Cardiac fibroblast (primary cell): ENCODE results near the gene OR13J1.
A peak's percentile ranks its signal among the peaks of the same experiment; 100 is the strongest.
"Not testable (repeated sequence)": the region's sequence is repeated elsewhere in the genome, so short reads cannot be mapped to it uniquely, and the experiment has no call there.

ENCODE experiments used
- DNase-seq, 2 donors: peaks; one replicate each; pipeline versions ENCODE4 v3.0.0 to v3.0.0-alpha.2; 2010; ENCODE audit warnings: low read depth in 2 of 2
- H3K4me3 ChIP-seq, 2 donors: replicated peaks in 1 of 2; 1 replicate in 1 of 2; 2 replicates in 1 of 2; pipeline ENCODE4 v1.5.1; 2011; ENCODE audit warnings: low read depth in 2 of 2, low read length in 2 of 2, mild to moderate bottlenecking in 2 of 2, moderate library complexity in 1 of 2
- CTCF ChIP-seq: IDR thresholded peaks from one replicate; pipeline ENCODE4 v1.5.1; 2011; ENCODE audit warnings: low read depth, mild to moderate bottlenecking, low read length, inconsistent platforms

OR13J1 gene, protein sequence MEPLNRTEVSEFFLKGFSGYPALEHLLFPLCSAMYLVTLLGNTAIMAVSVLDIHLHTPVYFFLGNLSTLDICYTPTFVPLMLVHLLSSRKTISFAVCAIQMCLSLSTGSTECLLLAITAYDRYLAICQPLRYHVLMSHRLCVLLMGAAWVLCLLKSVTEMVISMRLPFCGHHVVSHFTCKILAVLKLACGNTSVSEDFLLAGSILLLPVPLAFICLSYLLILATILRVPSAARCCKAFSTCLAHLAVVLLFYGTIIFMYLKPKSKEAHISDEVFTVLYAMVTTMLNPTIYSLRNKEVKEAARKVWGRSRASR

DNA sequence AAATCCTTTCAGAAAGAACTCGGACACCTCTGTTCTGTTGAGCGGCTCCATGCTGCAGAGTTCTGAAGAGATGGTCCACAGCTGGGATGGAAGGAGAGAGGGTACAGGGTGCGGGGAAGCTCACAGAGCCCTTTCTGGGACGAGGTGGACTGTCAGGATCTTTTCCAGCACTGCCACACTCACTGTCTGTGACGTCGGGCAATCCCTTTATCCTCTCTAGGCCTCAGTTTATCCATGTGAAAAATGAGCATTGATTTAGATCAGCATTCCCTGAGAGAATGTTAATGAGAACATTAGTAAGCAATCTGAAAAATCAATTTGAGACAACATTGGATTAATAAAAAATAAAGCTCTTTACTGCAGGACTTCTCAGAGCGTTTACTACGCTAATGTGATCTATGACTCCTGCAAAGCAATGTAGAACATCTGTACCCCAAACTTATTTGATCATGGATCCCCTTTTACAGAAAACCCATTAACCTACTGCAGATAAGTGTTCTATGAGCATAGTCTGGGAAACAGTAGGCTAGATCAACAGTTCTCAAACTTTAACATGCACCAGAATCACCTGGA lies at the start of gene OR13J1:
Gene OR13J1, minus strand, starts transcription at position 51 of the 573 bp plus-strand sequence. Its CDS starts 0 bp downstream, at position 51.
- no peak within 1 kb of the TSS for H3K4me3 ChIP-seq
- no peak for TF ChIP-seq CTCF
- no peak for DNase-seq

DNA sequence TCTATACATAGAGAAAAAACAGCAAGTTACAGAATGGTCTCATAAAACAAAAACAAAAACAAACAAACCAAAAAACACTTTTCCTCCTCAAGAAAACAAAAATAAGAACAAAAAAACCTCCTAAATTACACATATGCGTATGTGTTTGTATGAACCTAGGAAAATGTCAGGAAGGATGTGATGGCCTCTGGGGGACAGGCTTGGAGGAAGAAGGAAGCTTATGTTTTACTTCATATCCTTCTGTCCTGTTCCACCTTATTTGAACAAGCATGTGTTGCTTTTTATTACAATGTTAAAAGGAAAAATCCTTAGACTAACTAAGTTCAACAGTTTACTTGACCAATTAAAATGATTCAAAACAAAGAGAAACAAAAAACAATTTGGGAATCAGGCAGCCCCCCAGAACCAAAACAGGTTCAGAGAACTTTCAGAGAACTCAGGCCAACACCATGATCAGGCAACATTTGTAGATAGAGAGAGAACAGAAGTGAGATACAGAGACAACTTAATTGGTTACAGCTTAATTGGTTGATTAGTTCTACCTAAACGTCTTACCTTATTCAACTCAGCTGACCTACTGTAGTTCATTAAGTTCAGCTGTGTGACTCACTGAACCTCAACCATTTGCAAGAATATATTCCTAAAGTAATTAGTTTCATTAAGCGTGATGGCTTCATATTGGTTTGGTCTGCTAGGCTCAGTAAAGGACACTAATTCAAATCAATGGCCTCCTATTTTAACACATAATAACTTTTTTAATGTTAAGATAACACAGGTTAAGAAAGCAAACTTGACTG lies 49.2 kb upstream of the OR13J1 start:
- DNase-seq = no peak
- no peak for TF ChIP-seq CTCF
- no peak overlapping the region for H3K4me3 ChIP-seq

GRCh38 chr9:35918780-35919179 lies 48.6 kb upstream of the OR13J1 start:
- H3K4me3 ChIP-seq = no peak overlapping the region
- DNase-seq = no peak
- no peak for TF ChIP-seq CTCF

- no peak for TF ChIP-seq CTCF
- no peak overlapping the region for H3K4me3 ChIP-seq
- DNase-seq = no peak
Observed at GRCh38 chr9:35917261-35917660, 47.1 kb upstream of the OR13J1 start.

GRCh38 chr9:35915681-35916294 lies 45.6 kb upstream of the OR13J1 start:
- H3K4me3 ChIP-seq = no peak overlapping the region
- TF ChIP-seq CTCF = no peak
- no peak for DNase-seq

GRCh38 chr9:35914301-35914807 lies 44.2 kb upstream of the OR13J1 start:
- TF ChIP-seq CTCF = no peak
- H3K4me3 ChIP-seq = no peak overlapping the region
- peak; percentile 42 to 70 for DNase-seq

DNA sequence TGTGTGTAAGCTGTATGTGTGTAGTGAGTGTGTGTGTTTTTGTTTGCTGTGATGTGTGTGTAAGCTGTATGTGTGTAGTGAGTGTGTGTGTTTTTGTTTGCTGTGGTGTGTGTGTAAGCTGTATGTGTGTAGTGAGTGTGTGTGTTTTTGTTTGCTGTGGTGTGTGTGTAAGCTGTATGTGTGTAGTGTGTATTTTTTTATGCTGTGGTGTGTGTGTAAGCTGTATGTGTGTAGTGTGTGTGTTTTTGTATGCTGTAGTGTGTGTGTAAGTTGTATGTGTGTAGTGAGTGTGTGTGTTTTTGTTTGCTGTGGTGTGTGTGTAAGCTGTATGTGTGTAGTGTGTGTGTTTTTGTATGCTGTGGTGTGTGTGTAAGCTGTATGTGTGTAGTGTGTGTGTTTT lies 43.2 kb upstream of the OR13J1 start:
- H3K4me3 ChIP-seq, DNase-seq: not testable (repeated sequence)
